Duodenal mucosa (tissue), 2 donors: ENCODE data around the gene PBX4.
"Not testable (repeated sequence)": the region's sequence is repeated elsewhere in the genome, so short reads cannot be mapped to it uniquely, and the experiment has no call there.

Experiments
- H3K27ac ChIP-seq: one replicate; pipeline ENCODE4 v1.7.0; 2013; ENCODE audit warnings: low read depth, low read length
- H3K27me3 ChIP-seq, 2 donors: one replicate each; pipeline ENCODE4 v1.7.0; 2013; ENCODE audit warnings: low read length in 2 of 2, control low read depth in 1 of 2; ENCODE audit not compliant: insufficient read depth in 2 of 2, control insufficient read depth in 1 of 2
- H3K36me3 ChIP-seq, 2 donors: one replicate each; pipeline ENCODE4 v1.7.0; 2013; ENCODE audit warnings: low read length in 2 of 2, control low read depth in 1 of 2; ENCODE audit not compliant: insufficient read depth in 2 of 2, control insufficient read depth in 1 of 2
- H3K4me1 ChIP-seq, 2 donors: one replicate each; pipeline ENCODE4 v1.7.0; 2013; ENCODE audit warnings: low read length in 2 of 2, control low read depth in 1 of 2; ENCODE audit not compliant: insufficient read depth in 2 of 2, control insufficient read depth in 1 of 2
- H3K4me3 ChIP-seq, 2 donors: one replicate each; pipeline ENCODE4 v1.7.0; 2013; ENCODE audit warnings: low read length in 2 of 2, low read depth in 1 of 2
- H3K9ac ChIP-seq, 2 donors: one replicate each; pipeline ENCODE4 v1.7.0; 2013; ENCODE audit warnings: low read length in 2 of 2, low read depth in 1 of 2
- H3K9me3 ChIP-seq, 2 donors: one replicate each; pipeline ENCODE4 v1.7.0; 2013; ENCODE audit warnings: low read length in 2 of 2, control low read depth in 1 of 2; ENCODE audit not compliant: control insufficient read depth in 1 of 2

Gene PBX4

DNA sequence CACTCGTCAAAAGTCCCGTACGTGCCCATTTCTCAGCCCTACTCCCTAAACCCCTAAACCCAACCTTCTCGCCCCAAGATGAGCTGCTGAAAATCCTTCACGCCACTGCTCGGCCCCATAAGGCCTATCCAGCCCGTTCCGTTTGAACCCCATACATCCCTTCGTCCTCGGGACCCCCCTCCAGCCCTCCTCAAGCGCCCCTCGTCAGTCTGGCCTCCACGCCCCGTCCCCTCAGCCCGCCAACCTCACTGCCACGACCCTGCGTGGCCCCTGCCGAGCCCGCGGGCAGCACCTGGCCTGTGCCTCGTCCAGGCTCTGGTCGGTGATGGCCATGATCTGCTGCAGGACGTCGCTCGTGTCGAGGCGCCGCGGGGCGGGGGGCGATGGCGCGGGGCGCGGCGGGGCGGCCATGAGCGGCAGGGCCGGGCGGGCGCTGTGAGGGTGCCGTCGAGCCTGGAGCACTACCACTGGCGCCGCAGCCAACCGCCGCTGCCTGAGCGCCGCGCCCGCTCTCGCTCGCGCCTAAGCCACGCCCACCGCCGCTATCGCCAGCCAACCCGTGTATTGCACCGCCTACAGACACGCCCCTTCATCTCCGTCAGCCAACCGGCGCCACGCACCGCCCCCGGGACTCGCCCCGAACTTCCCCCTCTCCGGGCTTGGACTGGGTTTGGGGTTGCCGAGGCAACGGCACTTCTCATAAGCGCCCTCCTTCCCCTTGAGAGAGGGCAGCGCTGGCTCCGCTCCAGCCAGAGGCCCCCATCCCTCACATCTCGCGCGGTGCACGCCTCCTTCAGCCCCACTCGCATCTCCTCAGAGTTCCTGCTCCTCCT, at the start of gene PBX4:
PBX4 (minus strand) TSS at position 469 of the 833 bp plus-strand sequence; CDS start at position 411, 58 bp downstream.
- Histone ChIP-seq H3K9ac (peak within 1 kb of the TSS in 1 of 2 donors; percentile 54), H3K4me3 (peak within 1 kb of the TSS; percentile 52 to 64), H3K4me1 (peaks cover 6 to 11% of the 10 kb centered on the region in 2 donors)

GRCh38 chr19:19665420-19665948, 47.0 kb upstream of the PBX4 start:
- H3K27ac ChIP-seq, H3K36me3 ChIP-seq, H3K27me3 ChIP-seq, H3K9ac ChIP-seq, H3K4me3 ChIP-seq, H3K9me3 ChIP-seq: not testable (repeated sequence)
- peaks cover 22 to 31% of the 10 kb centered on the region in 2 donors for H3K4me1 ChIP-seq

More for the DNA sequence above, at the start of gene PBX4:
- Histone ChIP-seq H3K27ac (no peak within 1 kb of the TSS), H3K27me3 (no peaks in the 10 kb centered on the region), H3K9me3 (no peaks in the 10 kb centered on the region), H3K36me3 (no peaks in the 10 kb centered on the region)

DNA sequence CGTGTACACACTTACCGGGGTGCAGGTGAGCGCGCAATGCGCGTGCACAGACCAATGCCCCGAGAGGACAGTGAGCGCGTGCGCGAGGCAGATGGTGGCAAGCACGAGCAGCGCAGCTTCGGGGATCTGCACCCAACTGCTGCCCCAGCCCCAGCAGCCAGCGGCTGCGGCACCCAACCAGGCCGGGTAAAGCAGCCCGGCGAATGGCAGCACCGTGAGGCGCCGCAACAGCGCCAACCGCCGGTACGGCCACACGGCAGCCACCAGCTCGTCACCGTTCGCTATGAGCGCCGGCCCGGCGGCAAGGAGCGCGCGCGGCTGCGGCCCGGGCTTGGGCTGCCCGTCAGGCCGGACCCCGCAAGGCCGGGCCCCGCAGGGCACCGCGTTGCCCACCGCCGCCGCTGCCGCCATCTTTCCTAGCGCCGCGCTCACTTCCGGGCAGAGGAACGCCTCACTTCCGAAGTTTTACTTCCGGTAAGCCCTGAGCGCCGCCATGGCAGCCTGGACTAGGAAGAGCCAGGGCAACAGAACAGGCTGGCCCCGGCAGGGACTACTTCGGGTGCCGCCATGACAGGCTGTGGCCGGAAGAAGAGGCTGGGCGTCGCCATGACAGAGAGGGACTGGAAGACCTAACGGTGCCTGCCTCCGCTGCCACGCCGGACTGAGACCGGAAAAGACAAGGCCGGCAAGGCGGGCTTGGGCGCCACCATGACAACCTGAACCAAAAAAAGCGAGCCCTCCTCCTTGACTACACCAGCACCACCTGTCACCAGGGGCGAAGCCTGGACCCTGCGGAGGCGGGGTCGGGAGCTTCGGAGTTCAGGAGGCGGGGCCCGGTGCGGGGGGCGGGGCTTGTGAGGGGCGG, 45.0 kb upstream of the PBX4 start, which contains the start of gene ATP13A1:
ATP13A1 (minus strand) TSS at position 421 of the 865 bp plus-strand sequence; CDS start at position 411, 10 bp downstream.
- H3K36me3 ChIP-seq, result peaks cover 7 to 15% of the 10 kb centered on the region in 2 donors
- peak within 1 kb of the TSS; percentile 79 to 92 for H3K4me3 ChIP-seq
- no peaks in the 10 kb centered on the region for H3K27me3 ChIP-seq
- H3K9me3 ChIP-seq, result no peaks in the 10 kb centered on the region
- peaks cover 17 to 24% of the 10 kb centered on the region in 2 donors for H3K4me1 ChIP-seq
- peak within 1 kb of the TSS; percentile 78 to 84 for H3K9ac ChIP-seq
- H3K27ac ChIP-seq, result peak within 1 kb of the TSS; percentile 93

GRCh38 chr19:19662871-19663255, 44.4 kb upstream of the PBX4 start:
- peaks cover 10 to 21% of the 10 kb centered on the region in 2 donors for H3K36me3 ChIP-seq
- H3K27me3 ChIP-seq, result no peaks in the 10 kb centered on the region
- H3K4me1 ChIP-seq, result peaks cover 17 to 24% of the 10 kb centered on the region in 2 donors
- H3K27ac ChIP-seq, result peak overlapping the region; percentile 93
- H3K4me3 ChIP-seq, result peak overlapping the region; percentile 79 to 92
- H3K9me3 ChIP-seq, result no peaks in the 10 kb centered on the region
- H3K9ac ChIP-seq, result peak overlapping the region; percentile 75 to 78

GRCh38 chr19:19662344-19662743, 43.9 kb upstream of the PBX4 start:
- Histone ChIP-seq H3K9me3 (no peaks in the 10 kb centered on the region), H3K9ac (peak overlapping the region; percentile 75 to 78), H3K27ac (no peak overlapping the region), H3K36me3 (peaks cover 10 to 26% of the 10 kb centered on the region in 2 donors), H3K4me1 (peaks cover 17 to 24% of the 10 kb centered on the region in 2 donors), H3K27me3 (no peaks in the 10 kb centered on the region), H3K4me3 (peak overlapping the region; percentile 79 to 92)

DNA sequence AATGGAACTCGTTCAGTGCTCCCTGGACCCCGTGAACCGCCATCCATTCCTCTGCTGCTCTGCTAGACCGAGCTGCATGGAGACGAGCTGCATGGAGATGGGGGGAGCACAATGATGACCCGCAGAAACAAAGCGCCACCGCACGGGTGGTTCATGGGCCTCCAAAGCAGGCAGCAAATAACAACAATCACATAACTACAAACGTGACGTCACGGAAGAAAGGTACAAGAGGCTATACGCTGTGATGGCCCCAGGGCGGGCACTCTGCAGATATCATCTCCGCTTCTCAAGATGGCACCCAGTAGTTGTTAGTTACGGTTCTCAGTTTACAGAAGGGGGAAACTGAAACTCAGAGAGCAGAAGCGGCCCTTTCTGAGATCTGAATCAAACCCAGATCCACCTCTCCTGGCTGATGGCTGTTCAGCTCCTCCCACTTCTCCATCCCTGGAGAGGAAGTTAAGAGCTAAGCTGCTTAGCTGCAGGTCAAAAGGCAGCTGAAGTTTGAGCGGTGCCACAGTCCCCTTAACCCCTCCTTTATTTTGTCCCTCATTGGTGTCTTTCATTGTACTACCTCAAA, 43.3 kb upstream of the PBX4 start:
- Histone ChIP-seq H3K4me1 (peaks cover 17 to 24% of the 10 kb centered on the region in 2 donors), H3K27me3 (no peaks in the 10 kb centered on the region), H3K4me3 (peak overlapping the region; percentile 79 to 92), H3K27ac (peak overlapping the region; percentile 39), H3K9ac (peak overlapping the region in 1 of 2 donors; percentile 36), H3K9me3 (no peaks in the 10 kb centered on the region), H3K36me3 (peaks cover 15 to 32% of the 10 kb centered on the region in 2 donors)

DNA sequence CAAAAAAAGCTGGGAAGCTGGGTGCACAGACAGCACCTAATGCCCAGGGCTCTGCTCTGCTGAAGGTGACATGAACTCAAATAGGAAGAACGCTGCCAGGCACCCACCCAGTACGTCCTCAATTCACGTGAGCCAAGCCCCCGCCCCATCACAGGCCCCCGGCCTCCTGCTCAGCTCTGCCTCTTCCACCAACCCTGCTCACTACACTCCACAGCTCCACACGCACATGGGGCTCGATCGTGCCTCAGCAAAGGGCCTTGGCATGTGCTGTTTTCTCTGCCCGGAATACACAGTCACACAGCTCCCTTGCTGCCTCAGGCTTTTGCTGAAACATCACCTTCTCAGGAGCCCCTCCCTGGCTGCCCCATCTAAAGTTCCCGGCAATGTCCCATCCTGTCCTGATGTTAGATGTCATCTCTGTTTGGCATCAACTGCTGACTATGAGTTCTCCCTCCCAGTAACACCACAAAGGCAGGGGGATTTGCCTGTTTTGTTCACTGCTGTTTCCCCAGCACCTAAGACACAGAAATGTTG, 42.7 kb upstream of the PBX4 start:
- no peaks in the 10 kb centered on the region for H3K9me3 ChIP-seq
- peak overlapping the region; percentile 39 for H3K27ac ChIP-seq
- peak overlapping the region; percentile 15 to 92 for H3K4me3 ChIP-seq
- peaks cover 17 to 24% of the 10 kb centered on the region in 2 donors for H3K4me1 ChIP-seq
- peaks cover 19 to 38% of the 10 kb centered on the region in 2 donors for H3K36me3 ChIP-seq
- peak overlapping the region in 1 of 2 donors; percentile 36 for H3K9ac ChIP-seq
- H3K27me3 ChIP-seq, result no peaks in the 10 kb centered on the region

GRCh38 chr19:19659646-19660245, 41.3 kb upstream of the PBX4 start:
- Histone ChIP-seq H3K9ac (no peak overlapping the region), H3K27ac (no peak overlapping the region), H3K4me1 (peaks cover 17 to 24% of the 10 kb centered on the region in 2 donors), H3K4me3 (no peak overlapping the region), H3K36me3 (peaks cover 32 to 52% of the 10 kb centered on the region in 2 donors), H3K9me3 (no peaks in the 10 kb centered on the region), H3K27me3 (no peaks in the 10 kb centered on the region)

- no peaks in the 10 kb centered on the region for H3K9me3 ChIP-seq
Observed at GRCh38 chr19:19657397-19657783, 38.9 kb upstream of the PBX4 start.

More at GRCh38 chr19:19657397-19657783, 38.9 kb upstream of the PBX4 start:
- Histone ChIP-seq H3K36me3 (peaks cover 45 to 74% of the 10 kb centered on the region in 2 donors), H3K4me1 (peaks cover 13 to 17% of the 10 kb centered on the region in 2 donors), H3K9ac (no peak overlapping the region), H3K27ac (no peak overlapping the region), H3K4me3 (no peak overlapping the region), H3K27me3 (no peaks in the 10 kb centered on the region)
